Fibroblast of skin of left quadriceps (primary cell): ENCODE measurements around the gene ITGB2.

Experiments used
- DNase-seq, 2 experiments: peaks; one replicate each; pipeline ENCODE4 v3.0.0-alpha.2; 2013; ENCODE audit warnings: low read depth in 2 of 2

The ITGB2 gene

DNA sequence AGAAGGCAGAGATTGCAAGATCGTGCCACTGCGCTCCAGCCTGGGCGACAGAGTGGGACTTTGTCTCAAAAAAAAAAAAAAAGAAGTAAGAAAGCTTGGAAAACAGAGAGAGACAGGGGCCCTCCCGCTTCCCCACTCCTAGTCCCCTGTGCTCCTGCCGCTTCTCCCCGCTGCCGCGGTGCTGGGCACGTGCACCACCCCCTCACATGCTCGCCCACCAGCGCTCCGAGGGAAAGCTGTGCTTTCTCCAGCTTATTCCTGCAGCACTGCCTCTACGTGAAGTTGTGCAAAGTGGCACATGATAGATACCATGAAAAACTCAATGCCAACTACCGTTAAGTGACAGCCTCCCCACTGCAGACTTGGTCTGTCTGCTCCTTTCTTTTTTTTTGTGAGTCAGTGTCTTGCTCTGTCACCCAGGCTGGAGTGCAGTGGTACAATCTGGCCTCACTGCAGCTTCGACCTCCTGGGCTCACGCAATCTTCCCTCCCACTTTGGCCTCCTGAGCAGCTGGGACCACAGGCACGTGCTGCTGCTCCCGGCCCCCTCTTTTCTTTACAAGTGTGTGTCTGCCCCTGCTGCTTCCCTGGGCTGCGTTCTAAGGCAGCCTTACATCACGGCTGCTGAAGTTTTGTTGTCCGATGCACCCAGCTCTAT, 34.6 kb upstream of the ITGB2 start:
- no peak for DNase-seq

DNA sequence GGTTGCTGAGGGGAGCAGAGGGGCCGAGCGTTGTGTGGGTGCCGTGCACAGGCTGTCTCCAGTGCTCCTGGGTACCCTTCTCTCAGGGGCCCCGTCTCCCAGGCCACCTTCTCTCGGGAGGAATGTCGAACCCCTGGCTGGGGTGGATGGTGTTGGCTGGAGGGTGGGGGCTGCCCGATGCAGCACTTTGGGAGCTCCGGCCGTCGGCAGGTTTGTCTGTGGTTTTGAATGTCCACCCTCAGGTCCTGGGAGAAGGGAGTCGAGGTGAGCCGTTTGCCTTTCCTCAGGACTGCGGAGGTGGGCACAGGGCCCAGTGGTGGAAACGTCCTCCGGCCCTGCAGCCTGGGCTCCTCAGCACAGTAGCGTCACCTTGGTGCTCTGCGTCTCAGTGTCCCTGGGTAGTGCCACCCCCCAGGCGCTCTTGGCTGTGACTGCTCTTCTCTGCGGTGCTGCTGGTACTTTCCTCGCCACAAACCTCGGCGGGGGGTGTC, 33.6 kb upstream of the ITGB2 start:
- DNase-seq = no peak

DNA sequence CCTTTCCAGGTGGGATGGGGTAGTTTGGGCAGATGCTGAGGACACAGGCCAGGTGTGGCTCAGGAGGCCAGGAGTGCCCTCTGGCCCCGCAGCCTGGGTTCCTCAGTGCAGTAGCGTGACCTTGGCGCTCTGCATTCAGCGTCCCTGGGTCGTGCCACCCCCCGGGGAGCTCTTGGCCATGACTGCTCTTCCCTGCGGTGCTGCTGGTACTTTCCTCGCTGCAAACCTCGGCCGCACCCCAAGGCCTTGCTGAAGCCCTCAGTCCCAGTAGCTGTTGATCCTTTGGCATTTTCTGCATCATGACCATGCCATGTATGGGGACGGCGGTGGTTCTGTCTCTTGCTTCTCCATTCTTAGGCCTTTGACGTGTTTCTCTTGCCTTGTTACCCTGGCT, 32.9 kb upstream of the ITGB2 start:
- DNase-seq = no peak

- DNase-seq = no peak
Observed at GRCh38 chr21:44952929-44953627, 32.4 kb upstream of the ITGB2 start.

DNA sequence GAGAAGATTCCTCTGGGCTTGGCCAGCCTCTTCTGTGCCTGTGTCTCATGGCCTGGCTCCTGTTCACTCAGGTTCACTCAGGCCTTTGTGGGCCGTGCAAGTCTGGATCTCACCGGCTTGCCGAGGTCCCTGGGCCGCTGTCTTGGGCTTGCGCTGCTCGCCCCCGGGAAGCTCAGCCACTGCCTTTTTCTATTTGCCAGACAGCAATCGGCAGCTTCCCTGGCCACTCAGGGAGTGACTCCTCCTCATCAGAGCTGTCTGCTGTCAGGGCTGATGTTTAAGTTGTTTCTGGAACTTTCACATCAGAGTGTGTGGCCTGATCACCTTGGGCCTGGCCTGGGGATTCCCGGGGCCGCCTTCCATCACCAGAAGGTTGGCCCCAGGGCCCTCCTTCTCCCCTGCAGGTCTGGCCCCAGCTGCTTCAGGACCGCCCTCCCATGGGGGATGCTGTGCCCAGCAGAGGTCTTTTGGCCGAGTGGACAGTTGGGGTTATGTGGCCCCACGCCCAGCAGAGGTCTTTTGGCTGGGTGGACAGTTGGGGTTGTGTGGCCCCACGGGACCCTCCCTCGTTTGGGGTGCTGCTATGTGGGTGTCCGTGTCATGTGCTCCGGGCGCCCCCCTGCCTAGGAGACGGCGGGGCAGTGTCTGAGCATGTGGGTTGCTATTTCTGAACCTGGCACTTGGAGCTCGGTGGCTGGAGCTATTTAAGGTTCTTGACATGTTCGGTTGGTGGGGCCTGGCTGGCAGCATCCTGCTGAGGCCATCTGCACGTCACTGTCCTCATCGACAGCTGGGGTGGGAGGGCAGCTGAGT, 31.6 kb upstream of the ITGB2 start:
- no peak for DNase-seq

- no peak for DNase-seq
Observed at GRCh38 chr21:44951186-44951915, 30.7 kb upstream of the ITGB2 start.

DNA sequence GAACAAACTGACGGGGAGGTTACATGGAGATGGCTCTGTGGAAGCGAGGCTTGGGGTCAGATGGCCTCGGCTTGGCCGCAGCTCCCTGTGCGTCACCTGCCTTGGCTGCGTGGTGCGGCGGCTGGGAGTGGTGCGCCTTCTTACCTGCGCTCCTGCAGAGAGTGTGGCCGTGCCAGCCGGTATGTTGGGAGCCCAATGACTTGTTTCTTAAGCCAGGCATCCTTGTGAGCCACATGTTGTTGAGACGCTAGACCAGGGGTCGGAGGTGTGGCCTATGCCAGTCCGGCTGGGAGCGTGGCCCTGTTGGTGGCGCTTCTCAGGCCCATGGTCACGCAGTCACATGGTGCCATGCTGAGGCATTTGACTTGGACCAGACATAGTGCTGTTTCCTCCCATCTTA, 29.7 kb upstream of the ITGB2 start:
- DNase-seq = no peak

- no peak for DNase-seq
Observed at GRCh38 chr21:44949779-44950198, 29.1 kb upstream of the ITGB2 start.

DNA sequence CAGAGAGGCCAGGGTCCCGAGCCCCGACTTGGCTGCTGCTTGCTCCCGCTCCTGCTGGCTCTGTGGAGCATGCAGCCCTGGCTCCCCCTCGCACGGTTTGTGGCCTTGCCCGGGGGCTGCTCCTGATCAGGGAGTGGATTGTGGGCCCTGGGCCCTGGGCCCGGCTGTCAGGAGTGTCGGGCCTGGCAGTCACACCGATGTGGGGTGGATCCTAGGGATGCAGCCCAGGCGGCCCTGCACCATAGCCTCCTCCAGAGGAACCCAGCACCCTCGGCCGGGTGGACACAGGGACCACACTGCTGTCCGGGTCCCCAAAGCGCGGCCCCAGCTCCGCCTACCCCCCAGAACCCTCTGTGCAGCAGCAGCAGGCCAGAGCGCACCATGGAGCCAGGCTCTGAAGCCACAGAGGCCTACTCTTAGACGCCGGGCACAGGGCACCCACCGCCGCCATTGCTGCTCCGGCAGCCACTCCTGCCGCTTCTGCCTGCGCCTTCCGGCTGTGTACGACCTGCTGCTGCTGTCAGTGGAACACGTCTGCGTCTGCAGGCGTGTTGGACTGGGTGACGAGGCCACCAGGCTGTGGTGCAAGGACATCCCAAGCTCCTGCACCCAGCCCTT, 28.6 kb upstream of the ITGB2 start:
- no peak for DNase-seq

- no peak for DNase-seq
Observed at GRCh38 chr21:44948426-44949120, 27.9 kb upstream of the ITGB2 start.

GRCh38 chr21:44947930-44948331, 27.2 kb upstream of the ITGB2 start:
- no peak for DNase-seq

DNA sequence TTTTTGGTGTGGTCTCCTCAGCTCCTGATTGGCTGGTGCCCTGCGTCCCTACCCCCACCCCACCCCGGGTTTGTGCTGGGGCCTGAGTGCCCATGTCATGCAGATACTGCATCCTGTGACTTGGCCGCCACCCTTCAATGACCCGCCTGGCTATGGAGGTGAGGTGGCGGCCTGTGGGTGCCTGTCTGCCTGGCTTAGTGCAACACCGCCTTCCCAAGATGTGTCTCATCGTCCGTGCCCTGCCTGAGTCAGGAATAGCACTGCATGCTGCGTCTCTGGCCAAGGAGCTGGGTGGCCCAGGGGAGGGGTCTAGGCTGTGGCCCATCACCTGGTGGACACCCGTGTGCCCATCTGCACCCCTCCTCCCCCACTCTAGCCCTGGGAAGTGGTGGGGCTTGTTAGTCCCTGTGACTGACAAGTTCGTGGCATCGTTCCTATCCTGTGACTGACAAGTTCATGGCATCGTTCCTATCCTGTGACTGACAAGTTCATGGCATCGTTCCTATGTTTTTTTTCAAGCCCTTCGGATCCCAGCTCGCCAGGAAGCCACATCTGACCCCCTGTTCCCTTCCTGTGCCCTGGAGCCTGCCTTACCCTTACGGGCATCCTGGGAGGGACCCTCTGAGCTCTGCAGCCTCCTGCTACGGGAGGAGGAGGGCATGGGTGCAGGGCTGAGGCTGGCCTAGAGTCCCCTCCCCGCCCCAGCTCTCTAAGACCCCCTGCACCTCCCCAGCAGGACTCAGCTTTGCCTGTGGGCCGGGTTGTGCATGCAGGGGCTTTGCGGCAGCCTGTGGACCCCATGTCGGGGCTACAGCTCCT, 26.6 kb upstream of the ITGB2 start:
- DNase-seq = no peak

- DNase-seq = no peak
Observed at GRCh38 chr21:44946254-44947041, 25.7 kb upstream of the ITGB2 start.

DNA sequence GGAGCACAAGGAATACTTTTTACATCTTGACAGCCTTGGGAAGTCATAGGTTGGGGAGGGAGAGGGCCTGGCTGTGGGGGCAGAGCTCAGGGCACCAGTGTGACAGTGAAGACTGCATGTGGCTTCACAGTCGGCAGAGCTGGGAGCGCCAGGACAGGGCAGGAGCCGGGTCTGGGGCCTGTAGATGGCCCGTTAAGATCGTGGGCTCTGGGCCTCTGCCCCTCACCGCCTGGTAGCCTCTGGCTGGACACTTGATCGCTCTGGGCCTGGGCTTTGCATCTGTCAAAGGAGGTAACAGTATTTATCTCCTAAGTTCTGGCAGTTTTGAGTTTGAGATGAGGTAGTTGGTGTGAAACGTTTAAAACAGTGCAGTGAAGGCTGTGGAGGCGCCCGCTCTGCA, 23.9 kb upstream of the ITGB2 start:
- DNase-seq = no peak

DNA sequence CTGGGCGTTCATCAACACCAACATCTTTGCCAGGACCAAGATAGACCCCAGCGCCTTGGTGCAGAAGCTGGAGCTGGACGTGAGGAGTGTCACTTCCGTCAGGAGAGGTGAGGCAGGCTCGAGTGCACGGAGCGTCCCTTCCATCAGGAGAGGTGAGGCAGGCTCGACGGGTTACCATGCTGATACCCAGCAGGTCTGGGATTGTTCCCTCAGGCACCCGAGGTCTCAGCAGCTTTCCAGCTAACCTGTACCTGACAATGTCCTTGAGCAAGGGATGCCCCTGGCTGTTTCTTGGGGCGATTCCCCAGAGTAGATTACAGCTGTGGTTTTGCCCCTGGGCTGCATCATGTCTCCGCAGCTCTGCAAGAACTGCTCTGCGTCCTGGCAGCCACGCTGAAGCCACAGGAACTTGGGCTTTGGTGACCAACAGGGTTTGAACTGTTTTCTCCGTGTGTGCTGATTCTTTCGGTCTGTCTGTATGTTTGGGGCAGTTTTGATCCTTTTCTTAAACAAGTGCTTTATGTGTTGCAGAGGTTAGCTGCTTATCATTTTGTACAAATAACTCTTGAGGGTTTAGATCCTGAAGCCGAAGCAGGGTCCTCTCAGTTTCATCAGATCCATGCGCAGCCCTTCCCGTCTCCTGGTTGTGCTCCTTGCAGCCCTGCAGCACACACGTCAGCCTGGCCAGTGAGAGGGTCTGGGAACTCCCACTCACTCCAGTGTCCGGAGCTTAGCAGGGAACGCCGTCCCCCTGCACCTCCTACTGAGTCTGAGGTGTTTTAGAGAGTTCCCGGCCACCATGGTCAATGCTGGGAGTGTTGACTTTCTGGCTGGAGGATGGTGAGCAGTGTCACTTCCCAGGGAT, 23.2 kb upstream of the ITGB2 start:
- DNase-seq = no peak

DNA sequence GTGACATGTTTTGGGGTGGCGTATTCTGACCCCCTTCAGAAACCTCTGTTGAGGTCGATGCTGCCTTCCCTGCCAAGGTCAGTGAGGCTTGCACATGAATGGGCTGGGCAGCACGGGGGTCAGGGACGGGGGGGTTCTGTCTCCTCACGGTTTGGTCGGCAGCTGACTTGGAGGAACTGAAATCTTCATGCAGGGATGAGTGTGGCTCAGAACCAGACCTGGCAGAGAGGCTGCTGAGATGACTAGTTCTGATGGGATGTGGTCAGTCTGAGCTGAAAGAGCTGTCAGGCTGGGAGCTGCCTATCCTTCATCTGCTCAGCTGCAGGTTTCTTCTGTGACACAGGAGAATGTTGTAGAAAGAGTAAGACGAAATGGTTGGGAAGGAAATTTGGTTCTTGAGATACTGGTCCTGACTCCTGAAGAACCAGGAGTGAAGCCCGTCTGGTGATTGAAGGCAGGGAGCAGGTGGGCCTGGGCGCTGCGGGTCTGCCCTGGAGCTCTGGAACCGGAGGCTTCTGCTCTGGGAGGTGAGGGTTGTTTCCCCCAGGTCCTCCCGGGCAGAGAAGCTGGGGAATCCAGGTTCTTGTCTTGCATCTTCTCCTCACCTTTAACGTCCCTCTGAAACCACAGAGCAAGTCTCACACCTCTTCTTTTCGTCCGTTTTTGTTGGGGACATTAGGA, 22.4 kb upstream of the ITGB2 start:
- DNase-seq = no peak

GRCh38 chr21:44942566-44942965, 21.9 kb upstream of the ITGB2 start:
- no peak for DNase-seq

GRCh38 chr21:44941567-44941966, 20.9 kb upstream of the ITGB2 start:
- no peak for DNase-seq
